Activated naive CD4-positive, alpha-beta T cell treated with anti-CD3 and anti-CD28 coated beads, Interleukin-2, amount 50 U/mL, for 72 hours (primary cell): ENCODE results near the gene CFC1. TPM values are rescaled to one million over a fixed set of nuclear protein-coding genes. Genes with fewer than 3 reads are reported as not detected.
A peak's percentile ranks its signal among the peaks of the same experiment; 100 is the strongest.
"Not testable (repeated sequence)": the region's sequence is repeated elsewhere in the genome, so short reads cannot be mapped to it uniquely, and the experiment has no call there.

Experiments used
- ATAC-seq, 2 donors: fragments of 150-1000 bp; cut with Tn5 transposase; 2 replicates each; pipeline ENCODE4 v1.10.0; 2021; ENCODE audit warnings: mild to moderate bottlenecking in 2 of 2, moderate library complexity in 2 of 2
- DNase-seq, 2 donors: peaks; one replicate each; pipeline ENCODE4 v3.0.0; 2021 to 2022; ENCODE audit warnings: low spot score in 2 of 2
- H3K27ac Mint-ChIP-seq, 2 donors: one replicate each; pipeline ENCODE4 v1.8.0; 2022; ENCODE audit warnings: mild to moderate bottlenecking in 2 of 2, mixed read lengths in 2 of 2
- H3K36me3 Mint-ChIP-seq, 2 donors: one replicate each; pipeline ENCODE4 v1.8.0; 2022; ENCODE audit warnings: mixed read lengths in 2 of 2
- H3K9me3 Mint-ChIP-seq, 2 donors: one replicate each; pipeline ENCODE4 v1.8.0; 2022; ENCODE audit warnings: mixed read lengths in 2 of 2
- total RNA-seq, 2 donors: library from RNA; stranded (reverse); gene quantifications; one replicate each; pipeline ENCODE4 v1.2.3, GENCODE V29; 2022

Gene CFC1
- total RNA-seq, 2 donors from 2014 or later: not detected

DNA sequence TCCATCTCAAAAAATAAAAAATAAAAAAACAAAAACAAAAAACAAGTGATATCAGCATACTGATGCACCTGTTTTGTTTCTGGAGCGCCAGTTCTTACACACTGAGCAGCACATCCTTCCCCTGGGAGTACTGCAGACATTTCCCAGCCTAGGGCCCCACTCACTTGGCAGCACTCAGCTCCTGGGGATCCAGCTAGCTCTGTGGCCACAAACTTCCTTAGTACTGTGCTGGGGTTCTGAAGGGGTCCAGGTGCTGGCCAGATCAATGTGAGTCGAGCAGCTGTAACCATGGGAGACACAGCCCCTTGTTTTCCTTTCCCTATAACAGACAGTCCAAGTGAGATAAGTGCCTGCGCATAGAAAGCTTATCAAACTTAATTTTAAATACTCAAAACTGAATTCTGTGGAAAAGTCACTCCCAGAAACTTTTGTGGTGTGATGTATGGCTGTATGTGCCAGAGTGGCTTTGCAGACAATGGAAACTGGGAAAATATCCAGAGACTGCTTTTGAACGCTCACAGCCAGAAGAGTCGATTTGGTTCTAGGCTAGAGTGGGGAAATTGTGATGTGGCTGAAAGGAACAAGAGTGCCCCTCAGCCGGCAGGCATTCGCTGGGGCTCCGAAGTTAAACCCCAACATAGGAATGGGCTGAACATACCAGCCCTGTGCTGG is 9.1 kb downstream of the CFC1 start:
- not testable (repeated sequence) for H3K27ac Mint-ChIP-seq, DNase-seq, ATAC-seq, H3K9me3 Mint-ChIP-seq, H3K36me3 Mint-ChIP-seq

DNA sequence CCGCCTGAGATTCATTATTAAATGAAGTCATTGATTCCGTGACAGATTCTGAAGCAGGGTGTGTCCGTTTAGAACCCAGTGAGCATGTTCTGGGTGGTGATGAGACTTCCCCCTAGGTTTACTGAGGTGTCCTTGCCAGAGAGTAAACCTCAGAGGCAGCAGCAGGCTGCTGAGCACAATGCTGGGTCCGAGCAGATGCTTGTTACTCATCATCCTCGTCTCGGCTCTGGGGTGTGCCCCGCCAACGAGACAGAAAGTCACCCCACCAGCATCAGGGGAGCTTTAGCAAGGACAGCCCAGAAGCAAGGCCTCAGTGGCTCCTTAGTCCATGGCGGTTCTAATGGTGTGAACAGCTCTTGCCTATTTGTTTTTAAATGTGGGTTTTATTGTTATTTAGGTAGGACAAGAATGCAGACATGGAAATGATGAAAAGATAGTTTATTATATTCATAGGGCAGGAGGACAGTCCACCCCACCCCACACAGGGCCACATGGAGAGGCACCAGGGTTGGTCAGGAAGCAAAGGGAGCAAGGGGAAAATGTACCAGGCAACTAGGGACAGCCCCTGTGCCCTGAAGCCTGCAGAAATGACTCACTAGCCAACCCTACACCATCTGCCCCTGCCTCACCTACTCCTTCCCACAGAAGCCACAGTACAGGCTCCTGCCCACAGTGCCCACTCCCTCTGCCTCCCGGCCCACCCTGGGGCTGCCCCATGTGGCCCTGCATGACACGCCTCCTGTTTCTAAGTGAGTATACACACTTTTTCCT is 10.5 kb downstream of the CFC1 start:
- H3K9me3 Mint-ChIP-seq, H3K27ac Mint-ChIP-seq, H3K36me3 Mint-ChIP-seq: not testable (repeated sequence)
- ATAC-seq (peak; percentile 96 to 99), DNase-seq (peak in 1 of 2 donors; percentile 55)

DNA sequence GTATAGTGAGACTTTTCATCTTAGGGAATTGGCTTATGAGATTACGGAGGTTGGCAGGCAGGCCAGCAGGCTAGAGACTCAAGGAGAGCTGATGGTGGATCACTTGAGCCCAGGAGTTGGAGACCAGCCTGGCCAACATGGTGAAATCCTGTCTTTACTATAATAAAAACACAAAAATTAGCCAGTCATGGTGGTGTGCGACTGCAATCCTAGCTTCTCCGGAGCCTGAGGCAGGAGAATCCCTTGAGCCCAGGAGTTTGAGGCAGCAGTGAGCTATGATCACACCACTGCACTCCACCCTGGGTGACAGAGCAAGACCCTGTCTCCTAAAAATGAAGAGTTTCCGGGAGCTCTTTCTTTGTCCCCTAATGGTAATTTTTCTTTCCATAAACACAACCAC is 14.6 kb downstream of the CFC1 start:
- not testable (repeated sequence) for H3K9me3 Mint-ChIP-seq, ATAC-seq, H3K27ac Mint-ChIP-seq, DNase-seq, H3K36me3 Mint-ChIP-seq

DNA sequence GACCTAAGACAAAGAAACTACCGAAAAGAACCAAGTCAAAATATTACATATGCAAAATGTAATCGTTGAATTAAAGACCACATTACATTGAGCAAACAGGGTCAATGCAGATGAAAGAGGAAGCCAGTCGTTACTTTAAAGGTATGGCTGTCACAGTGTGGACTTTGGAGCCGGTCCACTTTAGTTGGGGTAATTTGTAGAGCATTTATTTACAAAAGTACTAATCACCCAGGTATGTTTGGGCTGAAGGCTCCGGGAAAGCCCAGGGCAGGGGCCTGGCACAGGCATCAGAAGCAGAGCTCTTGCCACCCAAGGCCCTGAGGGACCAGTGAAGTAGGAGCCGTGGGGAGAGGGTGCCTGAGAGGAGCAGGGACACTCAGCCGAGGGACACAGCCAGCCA is 15.8 kb downstream of the CFC1 start:
- not testable (repeated sequence) for DNase-seq, ATAC-seq, H3K36me3 Mint-ChIP-seq, H3K27ac Mint-ChIP-seq, H3K9me3 Mint-ChIP-seq

DNA sequence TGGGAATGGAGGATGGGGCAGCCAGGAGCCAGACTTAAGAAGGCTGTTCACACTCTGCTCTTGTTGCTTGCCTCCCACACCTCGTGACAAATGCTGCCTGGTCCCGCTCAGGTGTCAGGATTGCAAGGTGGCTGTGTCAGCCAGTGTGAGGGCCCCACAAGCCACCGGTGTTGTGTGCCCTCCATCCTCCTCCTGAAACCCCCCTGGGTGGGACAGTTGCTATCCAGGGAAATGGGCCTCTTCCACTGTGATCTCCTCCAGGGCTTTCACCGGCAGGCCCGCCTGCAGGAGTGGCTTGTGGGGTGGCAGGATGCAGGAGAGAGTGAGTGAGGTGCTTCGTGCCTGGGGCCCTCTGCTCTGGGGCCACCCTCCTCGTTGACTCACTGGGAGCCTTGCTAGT is 16.4 kb downstream of the CFC1 start:
- not testable (repeated sequence) for H3K9me3 Mint-ChIP-seq, H3K27ac Mint-ChIP-seq, ATAC-seq, H3K36me3 Mint-ChIP-seq
- DNase-seq: peak in 1 of 2 donors; percentile 30

DNA sequence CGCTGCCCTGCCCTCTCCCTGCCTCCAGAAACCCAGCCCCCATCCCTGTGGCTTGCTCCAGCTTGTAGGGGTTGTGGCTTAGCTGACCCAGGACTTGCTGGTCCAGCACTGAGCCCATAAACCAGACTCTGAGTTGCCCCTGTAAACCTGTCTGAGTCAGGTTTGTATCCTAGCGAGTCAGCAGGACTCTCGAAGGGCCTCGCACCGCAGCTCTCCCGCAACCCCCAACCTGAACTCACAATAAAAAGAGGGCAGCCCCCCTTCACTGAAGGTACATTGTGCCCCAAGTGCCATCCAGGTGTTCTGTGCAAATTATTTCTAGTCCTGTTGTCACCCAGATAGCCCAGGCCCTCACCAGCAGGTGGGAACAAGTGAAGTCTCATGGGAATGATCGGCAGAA is 17.9 kb downstream of the CFC1 start:
- H3K36me3 Mint-ChIP-seq, H3K9me3 Mint-ChIP-seq, H3K27ac Mint-ChIP-seq, ATAC-seq, DNase-seq: not testable (repeated sequence)

DNA sequence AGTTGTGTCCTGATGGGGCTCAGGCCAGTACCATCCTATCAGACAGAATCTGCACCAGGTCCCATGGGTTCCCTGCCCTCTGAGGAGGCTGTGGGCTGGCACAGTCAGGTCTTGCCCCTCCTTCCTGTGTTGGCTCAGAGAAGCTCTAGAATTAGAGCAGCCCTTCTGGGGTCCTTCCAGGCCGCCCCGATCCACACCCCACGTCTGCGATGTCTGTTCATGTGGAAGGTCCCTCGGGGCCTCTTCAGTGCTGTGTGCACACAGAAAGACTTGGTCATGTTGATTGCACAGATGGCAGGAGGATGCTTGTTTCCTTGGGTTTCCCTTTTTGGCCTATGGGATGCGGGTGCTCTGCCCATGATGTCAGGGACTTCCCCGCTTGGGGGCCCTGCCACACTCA is 20.3 kb downstream of the CFC1 start:
- H3K9me3 Mint-ChIP-seq, ATAC-seq, H3K27ac Mint-ChIP-seq, H3K36me3 Mint-ChIP-seq, DNase-seq: not testable (repeated sequence)

DNA sequence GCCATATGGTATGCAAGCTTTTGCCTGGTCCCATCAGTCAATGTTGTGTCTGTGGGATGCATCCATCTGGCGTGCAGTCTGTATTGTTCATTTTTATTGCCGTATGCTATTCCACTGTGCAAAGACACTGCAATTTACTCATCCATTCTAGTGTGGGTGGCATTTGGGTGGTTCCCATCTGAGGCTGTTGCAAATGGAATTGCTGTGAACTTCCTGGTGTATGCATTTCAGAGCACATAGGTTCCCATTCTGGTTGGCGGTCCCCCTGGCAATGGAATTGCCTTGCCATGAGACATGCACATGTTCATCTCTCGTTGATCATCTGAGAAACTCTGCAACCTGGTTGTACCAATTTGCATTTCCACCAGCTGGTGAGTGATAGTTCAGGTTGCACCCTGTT is 21.8 kb downstream of the CFC1 start:
- H3K9me3 Mint-ChIP-seq, H3K36me3 Mint-ChIP-seq, ATAC-seq, H3K27ac Mint-ChIP-seq, DNase-seq: not testable (repeated sequence)

DNA sequence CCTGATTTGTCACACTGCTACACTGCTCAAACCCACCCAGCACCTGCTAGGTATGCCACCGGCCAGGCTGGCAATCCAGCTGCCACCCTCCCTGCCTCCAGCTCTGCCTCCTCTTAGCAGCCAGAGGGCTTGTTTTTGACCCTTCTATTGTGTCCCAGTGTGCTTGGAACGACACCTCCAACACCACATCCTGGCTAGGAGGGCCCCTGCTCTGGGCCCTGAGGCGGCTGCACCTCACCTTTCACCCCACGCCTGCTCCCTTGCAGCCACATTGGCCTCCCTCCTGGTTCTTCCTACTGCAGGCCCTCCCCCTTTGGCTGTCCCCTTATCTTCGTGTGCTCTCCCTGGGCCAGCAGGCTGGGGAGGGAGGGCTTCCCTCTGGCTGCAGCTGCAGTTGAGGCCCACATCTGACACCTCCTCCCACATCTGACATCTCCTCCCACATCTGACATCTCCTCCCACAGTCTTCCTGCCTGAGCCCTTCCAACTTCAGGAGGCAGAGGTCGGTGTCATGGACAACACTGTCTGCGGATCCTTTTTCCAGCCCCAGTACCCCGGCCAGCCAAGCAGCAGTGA is 23.1 kb downstream of the CFC1 start:
- H3K27ac Mint-ChIP-seq, ATAC-seq, DNase-seq, H3K36me3 Mint-ChIP-seq, H3K9me3 Mint-ChIP-seq: not testable (repeated sequence)

DNA sequence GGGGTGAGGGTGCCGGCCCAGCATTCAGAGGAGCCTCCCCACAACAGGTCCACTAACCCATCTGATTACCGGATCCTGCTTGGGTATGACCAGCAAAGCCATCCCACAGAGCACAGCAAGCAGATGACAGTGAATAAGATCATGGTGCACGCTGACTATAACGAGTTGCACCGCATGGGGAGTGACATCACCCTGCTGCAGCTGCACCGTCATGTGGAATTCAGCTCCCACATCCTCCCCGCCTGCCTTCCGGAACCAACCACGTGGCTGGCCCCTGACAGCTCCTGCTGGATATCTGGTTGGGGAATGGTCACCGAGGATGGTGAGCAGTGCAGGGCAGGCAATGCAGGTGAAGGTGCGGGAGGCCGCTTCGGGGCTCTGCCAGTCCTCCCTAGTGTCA is 25.1 kb downstream of the CFC1 start:
- H3K36me3 Mint-ChIP-seq, DNase-seq, H3K27ac Mint-ChIP-seq, ATAC-seq, H3K9me3 Mint-ChIP-seq: not testable (repeated sequence)

DNA sequence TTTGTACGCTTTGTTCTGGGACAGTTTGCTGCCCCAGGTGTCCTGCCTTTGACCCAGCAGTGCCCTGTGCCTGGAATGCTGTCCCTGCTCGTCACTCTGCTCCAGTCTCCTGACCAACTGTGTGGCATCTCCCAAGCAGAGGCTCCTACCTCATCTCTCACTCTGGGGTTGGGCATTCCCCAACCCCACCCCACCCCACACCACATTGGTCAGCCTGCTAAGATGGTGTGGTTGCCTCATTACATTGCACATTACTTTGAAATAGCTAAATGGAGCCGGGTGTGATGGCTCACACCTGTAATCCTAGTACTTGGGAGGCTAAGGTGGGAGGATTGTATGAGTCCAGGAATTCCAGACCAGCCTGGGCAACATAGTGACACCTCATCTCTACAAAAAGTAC is 27.4 kb downstream of the CFC1 start:
- not testable (repeated sequence) for H3K9me3 Mint-ChIP-seq, H3K27ac Mint-ChIP-seq, DNase-seq, ATAC-seq, H3K36me3 Mint-ChIP-seq

DNA sequence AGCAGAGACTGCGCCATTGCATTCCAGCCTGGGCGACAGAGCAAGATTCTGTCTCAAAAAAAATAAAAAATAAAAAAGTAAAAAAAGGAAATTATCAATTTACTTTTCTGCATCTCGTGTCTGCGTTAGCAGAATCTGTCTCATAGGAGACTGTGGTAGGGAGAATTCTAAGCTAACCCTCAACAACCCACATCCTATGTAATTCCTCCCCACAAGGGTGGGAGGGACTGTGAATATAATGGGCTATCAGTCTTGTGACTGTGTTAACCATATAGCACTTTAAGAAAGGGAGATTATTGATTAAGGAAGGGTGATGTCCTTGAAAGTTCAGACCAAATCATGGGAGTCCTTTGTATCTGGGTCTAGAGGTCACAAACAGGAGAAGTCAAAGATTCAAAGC is 33.2 kb downstream of the CFC1 start:
- H3K9me3 Mint-ChIP-seq, H3K27ac Mint-ChIP-seq, ATAC-seq, DNase-seq, H3K36me3 Mint-ChIP-seq: not testable (repeated sequence)

DNA sequence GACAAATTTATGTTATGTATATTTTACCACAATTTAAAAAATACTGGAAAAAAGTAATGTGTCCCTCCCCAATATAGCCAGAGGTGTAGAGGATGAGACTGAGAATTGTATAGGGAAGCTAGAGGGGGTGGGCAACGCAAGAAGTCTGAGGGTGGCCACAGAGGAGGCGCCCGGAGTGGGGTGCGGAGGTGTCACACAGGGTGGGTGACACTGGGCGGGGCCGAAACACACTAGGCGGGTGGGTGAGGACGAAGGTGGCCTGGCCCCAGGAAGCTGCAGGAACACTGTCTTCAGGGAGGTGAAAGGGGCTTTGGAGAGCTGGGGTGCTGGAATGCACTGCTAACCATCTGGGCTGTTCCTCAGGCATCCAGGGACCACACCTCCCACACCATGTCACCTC is 42.9 kb downstream of the CFC1 start:
- not testable (repeated sequence) for H3K36me3 Mint-ChIP-seq, ATAC-seq, H3K27ac Mint-ChIP-seq, DNase-seq, H3K9me3 Mint-ChIP-seq

DNA sequence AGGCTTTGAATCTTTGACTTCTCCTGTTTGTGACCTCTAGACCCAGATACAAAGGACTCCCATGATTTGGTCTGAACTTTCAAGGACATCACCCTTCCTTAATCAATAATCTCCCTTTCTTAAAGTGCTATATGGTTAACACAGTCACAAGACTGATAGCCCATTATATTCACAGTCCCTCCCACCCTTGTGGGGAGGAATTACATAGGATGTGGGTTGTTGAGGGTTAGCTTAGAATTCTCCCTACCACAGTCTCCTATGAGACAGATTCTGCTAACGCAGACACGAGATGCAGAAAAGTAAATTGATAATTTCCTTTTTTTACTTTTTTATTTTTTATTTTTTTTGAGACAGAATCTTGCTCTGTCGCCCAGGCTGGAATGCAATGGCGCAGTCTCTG is 45.2 kb downstream of the CFC1 start:
- H3K9me3 Mint-ChIP-seq, H3K36me3 Mint-ChIP-seq, H3K27ac Mint-ChIP-seq, DNase-seq, ATAC-seq: not testable (repeated sequence)

DNA sequence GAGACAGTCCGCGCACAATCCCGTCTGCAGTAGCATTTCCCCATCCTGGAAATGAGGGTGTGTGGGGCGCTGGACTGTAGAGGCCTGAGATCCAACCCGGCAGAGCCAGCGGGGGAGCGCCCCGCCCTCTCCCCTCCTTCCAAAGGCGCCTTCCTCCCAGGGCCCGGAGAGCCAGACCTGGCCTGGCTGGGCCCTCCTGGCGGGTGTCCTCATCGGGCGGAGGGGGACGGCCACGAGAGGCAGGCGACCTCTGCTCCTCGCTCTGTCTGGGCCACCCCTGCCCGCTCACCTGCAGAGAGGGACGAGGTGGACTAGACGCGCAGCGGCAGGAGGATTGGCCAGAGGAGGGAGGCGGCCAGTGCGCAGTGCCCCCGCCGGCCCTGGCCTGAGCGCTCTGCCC is 49.9 kb downstream of the CFC1 start:
- H3K9me3 Mint-ChIP-seq, H3K27ac Mint-ChIP-seq, DNase-seq, H3K36me3 Mint-ChIP-seq, ATAC-seq: not testable (repeated sequence)

DNA sequence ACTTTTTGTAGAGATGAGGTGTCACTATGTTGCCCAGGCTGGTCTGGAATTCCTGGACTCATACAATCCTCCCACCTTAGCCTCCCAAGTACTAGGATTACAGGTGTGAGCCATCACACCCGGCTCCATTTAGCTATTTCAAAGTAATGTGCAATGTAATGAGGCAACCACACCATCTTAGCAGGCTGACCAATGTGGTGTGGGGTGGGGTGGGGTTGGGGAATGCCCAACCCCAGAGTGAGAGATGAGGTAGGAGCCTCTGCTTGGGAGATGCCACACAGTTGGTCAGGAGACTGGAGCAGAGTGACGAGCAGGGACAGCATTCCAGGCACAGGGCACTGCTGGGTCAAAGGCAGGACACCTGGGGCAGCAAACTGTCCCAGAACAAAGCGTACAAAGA is 51.0 kb downstream of the CFC1 start:
- not testable (repeated sequence) for ATAC-seq, H3K36me3 Mint-ChIP-seq, DNase-seq, H3K27ac Mint-ChIP-seq, H3K9me3 Mint-ChIP-seq

DNA sequence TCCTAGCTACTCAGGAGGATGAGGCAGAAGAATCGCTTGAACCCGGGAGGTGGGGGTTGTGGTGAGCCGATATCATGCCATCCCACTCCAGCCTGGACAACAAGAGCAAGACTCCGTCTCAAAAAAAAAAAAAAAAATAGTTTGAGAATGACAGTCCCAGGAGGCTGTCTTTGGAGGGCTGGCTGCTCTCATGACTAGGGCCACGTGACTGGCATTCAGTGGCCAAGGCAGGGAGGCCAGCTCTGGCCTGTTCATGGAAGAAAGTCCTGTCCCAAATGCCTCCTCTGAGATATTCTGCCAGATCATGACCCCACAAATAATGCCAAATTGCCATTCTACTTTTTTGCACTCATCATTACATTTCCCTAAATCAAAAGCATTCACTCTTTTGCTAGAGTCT is 54.4 kb downstream of the CFC1 start:
- not testable (repeated sequence) for H3K36me3 Mint-ChIP-seq, DNase-seq, H3K9me3 Mint-ChIP-seq, ATAC-seq, H3K27ac Mint-ChIP-seq
